ENCODE measurements around the gene PDZD2.
"Not testable (repeated sequence)": the region's sequence is repeated elsewhere in the genome, so short reads cannot be mapped to it uniquely, and the experiment has no call there.

GRCh38 chr5:32015262-32015661 is 376.3 kb downstream of the PDZD2 start:
- not testable (repeated sequence) for TF ChIP-seq CTCF (IDR thresholded peaks at IDR 0.05); POLR2AphosphoS5 (IDR thresholded peaks at IDR 0.05; ENCODE audit: insufficient read depth in 1 of 2, low read depth in 1 of 2); POLR2A (IDR thresholded peaks at IDR 0.05)

Data from vagina (tissue), 2 donors.